Lower leg skin (tissue), 3 donors: ENCODE data around the gene CIBAR2.

Source experiments
- POLR2A ChIP-seq, 2 donors: fragments of 450-650 bp; IDR thresholded peaks; one replicate each; pipeline ENCODE4 v1.6.1; 2016 to 2017; ENCODE audit warnings: antibody characterized with exemption in 2 of 2, mild to moderate bottlenecking in 1 of 2, moderate library complexity in 1 of 2
- TF ChIP-seq, protein P1 (sequence below), 3 donors: fragments of 450-650 bp; IDR thresholded peaks; one replicate each; pipeline ENCODE4 v1.5.1; 2016; ENCODE audit warnings: antibody characterized with exemption in 3 of 3, mild to moderate bottlenecking in 3 of 3, moderate library complexity in 2 of 3

DNA sequence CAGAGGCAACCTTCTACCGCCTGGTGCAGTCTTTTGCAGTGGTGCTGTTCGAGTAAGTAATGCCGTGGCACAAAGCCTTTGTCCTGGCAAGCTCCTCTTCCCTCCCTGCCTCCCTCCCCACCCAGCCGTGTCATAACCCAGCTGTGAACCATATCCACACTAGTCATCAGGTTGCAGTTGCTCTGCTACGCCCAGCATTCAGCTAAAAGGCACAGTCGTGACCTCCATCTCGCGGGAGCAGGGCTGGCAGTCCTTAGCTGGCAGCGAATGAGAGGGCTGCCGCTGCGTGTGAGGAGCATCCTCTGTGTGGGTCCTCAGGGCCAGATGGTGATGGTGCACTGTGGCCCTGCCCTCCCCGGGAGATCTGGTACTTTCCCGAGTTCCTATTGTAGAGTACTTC lies 39.3 kb downstream of the CIBAR2 start:
- TF ChIP-seq, protein P1, sequence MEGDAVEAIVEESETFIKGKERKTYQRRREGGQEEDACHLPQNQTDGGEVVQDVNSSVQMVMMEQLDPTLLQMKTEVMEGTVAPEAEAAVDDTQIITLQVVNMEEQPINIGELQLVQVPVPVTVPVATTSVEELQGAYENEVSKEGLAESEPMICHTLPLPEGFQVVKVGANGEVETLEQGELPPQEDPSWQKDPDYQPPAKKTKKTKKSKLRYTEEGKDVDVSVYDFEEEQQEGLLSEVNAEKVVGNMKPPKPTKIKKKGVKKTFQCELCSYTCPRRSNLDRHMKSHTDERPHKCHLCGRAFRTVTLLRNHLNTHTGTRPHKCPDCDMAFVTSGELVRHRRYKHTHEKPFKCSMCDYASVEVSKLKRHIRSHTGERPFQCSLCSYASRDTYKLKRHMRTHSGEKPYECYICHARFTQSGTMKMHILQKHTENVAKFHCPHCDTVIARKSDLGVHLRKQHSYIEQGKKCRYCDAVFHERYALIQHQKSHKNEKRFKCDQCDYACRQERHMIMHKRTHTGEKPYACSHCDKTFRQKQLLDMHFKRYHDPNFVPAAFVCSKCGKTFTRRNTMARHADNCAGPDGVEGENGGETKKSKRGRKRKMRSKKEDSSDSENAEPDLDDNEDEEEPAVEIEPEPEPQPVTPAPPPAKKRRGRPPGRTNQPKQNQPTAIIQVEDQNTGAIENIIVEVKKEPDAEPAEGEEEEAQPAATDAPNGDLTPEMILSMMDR (IDR thresholded peaks at IDR 0.05) = no peak
- TF ChIP-seq POLR2A (IDR thresholded peaks at IDR 0.05) = no peak
